ENCODE data around the gene C1S.

DNA sequence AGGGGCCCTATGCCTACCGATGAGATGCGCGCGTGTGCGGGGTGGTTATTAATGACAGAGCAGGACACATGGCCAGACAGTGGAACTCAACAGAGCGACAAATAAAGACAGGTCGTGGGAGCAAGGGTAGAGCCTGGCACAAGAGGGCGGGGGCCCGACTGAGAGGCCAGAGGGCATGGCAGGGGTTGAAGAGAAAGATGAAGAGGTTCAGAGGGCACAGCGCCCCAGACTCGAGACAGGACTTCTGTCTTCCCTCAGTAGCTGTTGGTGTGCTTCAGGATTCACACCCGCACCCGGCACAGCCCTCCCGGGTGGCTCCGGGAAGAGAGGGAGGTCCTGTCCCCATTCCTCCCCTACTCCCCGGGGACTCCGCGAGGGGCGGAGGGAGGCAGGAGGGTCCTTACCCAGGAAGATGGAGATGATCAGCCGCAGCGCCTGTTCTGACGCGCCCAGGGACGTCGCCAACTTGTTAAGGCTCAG is 42.6 kb upstream of the C1S start:
- TF ChIP-seq ZFX (IDR thresholded peaks at IDR 0.05; ENCODE audit: borderline replicate concordance), result no peak
- TF ChIP-seq CTCF (IDR thresholded peaks at IDR 0.05), result no peak

All from 22Rv1 (cell line).